GM19238 (cell line): ENCODE results near the gene RND1.

Experiments
- DNase-seq: peaks from one replicate; pipeline ENCODE4 v3.0.0; 2011; ENCODE audit warnings: low spot score; ENCODE audit not compliant: insufficient read length

The RND1 gene

GRCh38 chr12:48827513-48828096, 38.1 kb downstream of the RND1 start:
- no peak for DNase-seq

- no peak for DNase-seq
These were observed 38.6 kb downstream of the RND1 start for GRCh38 chr12:48827026-48827425.

- DNase-seq = no peak
These were observed 39.3 kb downstream of the RND1 start for GRCh38 chr12:48826209-48826855.

DNA sequence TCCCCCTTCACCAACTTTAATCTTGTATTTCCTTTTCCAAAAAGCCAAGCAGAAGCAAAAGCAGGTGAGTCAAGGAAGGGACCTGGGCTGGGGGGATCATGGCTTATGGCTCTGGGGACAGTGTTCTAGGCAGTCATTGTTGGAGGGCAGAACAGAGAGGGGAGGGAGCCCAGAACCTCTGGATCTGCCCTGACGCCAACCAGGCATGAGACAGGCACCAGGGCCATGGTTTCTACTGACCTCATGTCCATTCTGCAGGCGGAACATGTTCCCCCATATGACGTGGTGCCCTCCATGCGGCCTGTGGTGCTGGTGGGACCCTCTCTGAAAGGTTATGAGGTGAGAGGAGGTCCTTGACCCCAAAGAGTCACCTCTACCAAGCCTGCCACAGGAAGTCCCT, 40.8 kb downstream of the RND1 start:
- no peak for DNase-seq

GRCh38 chr12:48824112-48824511, 41.6 kb downstream of the RND1 start:
- no peak for DNase-seq

DNA sequence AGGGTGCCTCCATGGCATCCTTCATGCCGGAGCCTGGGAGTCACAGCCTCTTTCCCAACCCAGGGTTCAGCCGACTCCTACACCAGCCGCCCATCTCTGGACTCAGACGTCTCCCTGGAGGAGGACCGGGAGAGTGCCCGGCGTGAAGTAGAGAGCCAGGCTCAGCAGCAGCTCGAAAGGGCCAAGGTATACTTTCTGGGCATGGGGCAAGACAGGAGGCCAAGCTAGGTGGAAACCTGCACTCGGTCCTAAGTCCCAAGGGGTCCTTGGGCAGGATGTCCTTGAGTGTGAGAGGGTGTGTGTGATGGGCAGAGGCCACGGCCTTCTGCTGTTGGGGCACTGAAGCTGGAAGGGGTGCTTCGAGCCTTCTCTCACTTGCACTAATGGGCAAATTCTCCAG, 42.4 kb downstream of the RND1 start:
- no peak for DNase-seq

- DNase-seq = no peak
These were observed 43.0 kb downstream of the RND1 start for GRCh38 chr12:48822711-48823110.

- DNase-seq = no peak
These were observed 43.5 kb downstream of the RND1 start for GRCh38 chr12:48822139-48822538.

GRCh38 chr12:48819986-48820725, 45.5 kb downstream of the RND1 start:
- DNase-seq = no peak

DNA sequence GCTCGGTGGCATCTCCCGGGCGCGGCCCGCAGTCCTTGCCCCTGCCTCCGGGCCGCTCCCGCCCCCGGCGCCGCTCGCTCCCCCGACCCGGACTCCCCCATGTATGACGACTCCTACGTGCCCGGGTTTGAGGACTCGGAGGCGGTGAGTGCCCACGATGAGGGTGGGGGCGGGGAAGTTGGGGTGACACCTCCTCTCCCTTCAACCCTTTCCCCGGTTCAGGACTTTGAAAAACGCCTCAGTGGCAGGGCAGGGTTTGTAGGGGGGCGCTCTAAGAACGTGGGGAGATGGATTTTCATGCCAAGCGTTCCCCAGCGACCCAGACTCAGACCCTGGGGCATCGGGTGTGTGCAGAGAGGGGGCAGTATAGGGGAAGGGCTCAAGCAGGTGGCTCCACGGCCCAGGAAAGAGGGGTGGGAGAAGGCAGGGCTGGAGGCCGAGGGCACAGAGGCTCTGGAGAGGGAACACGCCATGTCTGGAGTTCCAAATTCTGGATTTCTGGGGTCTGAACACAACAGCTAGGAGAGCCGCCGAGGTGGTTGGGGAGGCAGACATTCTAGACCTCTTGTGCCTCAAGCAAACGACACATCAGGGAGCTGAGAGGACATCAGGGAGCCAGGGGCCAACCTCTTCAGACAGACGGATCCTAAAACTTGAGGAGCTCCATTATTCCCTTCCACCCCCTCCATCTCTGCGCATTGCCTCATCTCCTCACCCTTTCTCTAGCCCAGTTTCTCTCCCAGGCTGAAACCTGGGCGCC, 46.7 kb downstream of the RND1 start:
- no peak for DNase-seq

- DNase-seq = peak; percentile 75
These were observed 47.5 kb downstream of the RND1 start, which contains the start of gene CACNB3 for GRCh38 chr12:48817873-48818830. TSS of gene CACNB3 (plus strand) at chr12:48818496. CDS start at chr12:48818930, 434 bp downstream.

DNA sequence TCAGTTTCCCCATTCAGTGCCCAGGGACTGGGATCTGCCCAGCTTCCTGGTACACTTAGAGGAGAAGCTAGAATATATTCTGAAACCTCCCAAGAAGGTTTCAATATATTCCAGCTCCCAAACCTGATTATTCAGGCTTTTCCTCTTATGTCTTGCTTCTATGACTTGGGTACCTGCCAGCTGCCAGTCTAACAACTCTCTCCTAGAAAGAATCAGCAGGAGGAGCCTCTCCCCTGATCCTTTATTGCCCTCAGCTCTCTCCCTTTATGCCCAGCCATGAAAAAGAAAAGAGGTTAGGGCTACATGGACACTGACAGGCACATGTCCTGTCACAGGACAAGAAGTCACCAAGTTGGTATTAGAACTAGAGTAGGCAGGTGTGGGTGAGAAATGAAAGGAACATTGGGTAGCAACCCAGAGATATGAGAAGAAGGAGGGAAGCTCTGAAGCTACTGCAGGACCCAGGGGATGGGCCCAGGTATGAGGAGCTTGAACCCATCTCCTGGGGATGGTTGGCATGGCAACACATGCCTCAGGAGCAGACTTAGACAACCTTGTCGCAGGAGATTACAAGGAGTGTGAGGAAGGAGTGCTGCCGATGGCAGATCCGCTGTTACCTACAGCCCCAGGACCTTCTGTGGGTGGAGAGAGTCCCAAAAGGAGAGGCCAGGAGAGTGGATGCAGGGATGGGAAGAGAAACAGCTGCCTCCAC, 49.4 kb downstream of the RND1 start:
- no peak for DNase-seq

DNA sequence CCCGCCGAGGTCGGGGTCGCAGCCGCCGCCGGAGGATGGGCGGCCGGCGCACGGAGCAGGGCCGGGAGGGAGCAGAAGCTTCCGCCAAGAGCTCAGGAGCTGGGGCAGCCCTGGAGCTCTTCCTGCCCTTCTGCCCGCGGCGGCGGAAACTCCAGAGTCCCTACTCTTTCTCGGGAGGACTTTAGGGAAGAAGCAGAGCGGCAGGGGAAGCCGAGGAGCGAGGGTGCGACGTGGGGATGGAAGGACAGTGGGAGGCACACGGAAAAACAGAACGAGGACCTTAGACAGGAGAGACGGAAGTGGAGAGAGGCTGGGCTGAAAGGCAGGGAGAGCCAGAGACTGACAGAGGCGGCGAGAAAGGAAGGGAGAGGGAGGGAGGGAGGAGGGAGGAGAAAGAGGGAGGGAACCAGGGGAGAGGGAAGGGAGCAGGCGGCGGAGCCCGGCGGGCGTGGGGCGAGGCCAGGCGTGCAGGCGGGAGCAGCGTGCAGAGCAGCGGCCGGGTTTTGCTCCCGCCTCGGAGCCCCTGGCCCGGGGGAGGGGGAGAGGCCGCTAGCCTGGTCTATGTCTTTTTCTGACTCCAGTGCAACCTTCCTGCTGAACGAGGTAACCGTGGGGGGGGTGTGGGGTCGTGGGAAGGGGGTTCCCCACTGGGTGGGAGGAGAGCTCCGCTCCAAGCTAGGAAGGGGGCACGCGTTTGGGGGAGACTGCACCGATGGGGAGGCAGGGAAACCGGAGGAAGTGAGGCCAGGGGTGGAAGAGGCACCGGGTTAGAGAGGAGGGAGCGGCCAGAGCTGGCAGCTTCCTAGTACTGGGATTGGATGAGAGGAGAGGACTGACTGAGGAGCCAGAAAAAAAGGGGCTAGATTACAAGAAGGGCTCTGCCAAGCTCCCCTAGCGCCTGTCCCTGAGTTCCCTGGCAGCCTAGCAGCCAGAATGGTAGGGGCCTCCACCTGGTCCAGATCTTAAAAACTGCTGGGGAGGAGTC, 50.3 kb downstream of the RND1 start:
- DNase-seq = no peak

DNA sequence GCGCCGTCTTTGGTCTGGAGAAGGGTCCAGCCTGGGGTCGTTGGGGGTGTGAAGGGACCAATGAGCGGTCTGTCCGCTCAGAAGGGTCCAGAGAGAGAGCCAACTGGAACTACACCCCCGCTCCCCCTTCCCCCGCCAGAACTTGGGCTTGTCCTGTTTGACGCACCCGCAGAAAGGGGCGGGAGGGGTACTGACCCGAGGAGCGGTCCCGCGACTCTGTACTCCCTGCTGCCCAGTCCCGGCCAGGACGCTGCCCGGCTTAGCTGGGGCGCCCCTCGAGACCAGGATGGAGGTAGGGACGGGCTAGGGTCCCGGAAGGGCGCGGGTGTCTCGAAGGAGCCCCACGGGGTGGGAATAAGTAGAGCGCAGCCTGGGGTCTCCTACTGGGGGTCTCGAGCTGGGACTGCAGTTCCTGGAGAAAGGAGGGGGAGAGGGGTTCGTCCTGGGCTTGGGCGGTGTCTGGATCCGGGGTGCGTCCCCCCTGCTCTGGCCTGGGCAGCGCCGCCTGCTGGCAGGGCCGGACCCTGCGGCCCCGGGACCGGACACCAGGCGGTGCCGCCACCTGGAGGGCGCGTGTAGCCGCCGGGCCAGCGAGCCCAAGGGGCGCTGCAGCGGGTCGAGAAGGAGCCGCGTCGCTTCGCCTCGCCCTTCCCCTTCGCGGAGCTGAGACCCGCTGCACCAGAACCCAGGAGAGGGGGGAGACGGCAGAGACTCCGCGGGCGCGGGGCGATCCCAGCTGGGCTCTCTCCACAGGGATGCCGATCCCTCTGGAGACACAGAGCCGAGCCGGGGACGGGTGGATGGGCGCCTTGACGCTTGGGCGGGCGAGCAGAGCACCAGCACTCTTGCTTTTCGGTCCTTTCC, 51.2 kb downstream of the RND1 start:
- DNase-seq = peak; percentile 93

DNA sequence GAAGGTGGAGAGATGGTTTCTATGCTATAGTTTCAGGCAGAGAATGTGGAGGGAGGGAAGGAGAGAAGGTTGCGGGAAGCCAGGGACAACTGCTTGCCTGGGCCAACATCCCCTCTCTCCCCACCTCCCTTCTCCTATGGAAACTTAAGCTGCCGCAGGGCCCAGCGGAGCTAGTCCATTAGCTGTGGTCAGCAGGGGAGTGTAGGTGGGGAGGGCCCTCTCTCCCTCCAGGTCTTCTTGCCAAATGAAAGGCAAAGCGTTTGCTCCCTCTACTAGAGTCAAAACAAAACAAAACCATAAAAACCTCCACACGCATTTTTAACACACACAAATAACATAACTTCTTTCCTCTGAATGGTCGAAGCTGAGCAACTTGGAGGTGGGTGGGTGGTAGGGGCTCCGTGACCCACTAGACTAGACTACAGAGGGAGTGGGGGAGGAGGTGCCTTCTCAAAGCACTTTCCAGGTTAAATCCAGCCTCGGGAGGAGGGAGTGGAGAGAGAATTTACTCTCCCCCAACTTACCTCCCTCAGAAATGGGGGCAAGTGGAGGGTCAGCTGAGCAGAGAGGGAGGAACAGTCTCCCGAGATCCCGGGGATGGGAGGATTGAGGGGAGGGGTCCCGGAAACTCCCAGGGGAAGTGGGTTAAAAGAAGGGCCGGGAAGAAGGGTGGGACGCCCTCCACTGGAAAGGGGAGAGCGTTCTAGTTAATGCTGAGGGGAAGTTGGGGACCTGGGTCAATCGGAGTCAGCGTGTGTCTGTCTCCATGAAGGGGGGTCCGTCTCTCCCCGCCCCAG, 52.0 kb downstream of the RND1 start:
- DNase-seq = no peak

GRCh38 chr12:48812389-48812788, 53.3 kb downstream of the RND1 start:
- DNase-seq = no peak

DNA sequence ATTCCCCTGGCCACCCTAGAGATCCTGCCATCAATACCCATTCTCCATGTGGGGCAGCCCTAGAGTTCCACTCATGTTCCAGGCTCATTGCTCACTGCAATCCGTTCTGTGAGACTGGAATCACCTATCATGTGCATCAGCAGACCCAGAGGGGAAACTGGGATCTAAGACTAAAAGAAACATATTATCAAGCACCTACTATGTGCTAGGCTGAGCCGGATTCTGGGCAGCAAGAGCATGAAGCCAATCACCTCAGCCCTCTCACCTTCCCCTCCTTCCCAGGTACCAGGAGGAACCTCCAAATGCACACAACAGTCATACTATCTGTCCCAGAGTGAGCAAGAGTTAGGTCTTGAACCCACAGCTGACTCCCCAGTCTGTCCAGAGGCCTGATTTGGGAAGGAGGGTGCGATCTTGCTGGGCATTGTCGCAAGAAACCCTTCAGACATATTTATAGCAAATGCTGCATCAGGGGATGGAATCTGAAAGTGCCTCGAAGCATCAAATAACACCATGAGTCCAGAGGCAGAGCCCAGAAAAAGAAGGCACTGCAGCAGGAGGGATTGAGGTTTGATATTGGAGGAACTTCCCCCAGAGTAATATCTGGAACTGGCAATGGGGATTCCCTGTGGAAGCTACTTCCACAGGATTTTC, 54.1 kb downstream of the RND1 start:
- DNase-seq = no peak
